ENCODE results near the gene LUC7L.

Gene LUC7L

DNA sequence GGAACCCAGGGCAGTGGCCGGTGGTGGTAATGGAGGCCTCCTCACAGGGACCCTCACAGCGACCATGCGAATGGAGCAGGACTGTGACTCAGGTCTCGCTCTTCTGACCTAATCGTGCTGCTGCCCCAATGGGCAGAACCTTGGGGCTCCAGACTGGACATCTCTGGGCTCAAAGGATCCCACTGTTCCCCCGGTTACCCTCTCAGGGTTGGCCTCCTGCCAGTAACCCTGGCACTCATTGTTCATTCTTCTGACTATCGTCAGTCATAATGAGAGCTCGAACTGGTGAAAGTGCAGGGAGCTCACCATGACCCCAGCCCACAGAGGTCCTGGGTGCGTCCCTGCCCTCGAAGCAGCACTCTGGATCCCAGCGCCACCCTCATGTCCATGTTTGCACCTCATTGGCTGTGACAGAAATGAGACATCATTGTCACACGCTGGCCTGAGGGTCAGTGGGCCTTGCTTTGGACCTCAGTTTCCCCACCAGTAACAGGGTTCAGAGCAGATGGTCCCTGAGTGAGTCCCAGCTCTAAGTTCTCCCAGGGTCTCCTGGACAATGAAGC is 86.8 kb downstream of the LUC7L start:
- no peak for DNase-seq (ENCODE audit: low spot score)

DNA sequence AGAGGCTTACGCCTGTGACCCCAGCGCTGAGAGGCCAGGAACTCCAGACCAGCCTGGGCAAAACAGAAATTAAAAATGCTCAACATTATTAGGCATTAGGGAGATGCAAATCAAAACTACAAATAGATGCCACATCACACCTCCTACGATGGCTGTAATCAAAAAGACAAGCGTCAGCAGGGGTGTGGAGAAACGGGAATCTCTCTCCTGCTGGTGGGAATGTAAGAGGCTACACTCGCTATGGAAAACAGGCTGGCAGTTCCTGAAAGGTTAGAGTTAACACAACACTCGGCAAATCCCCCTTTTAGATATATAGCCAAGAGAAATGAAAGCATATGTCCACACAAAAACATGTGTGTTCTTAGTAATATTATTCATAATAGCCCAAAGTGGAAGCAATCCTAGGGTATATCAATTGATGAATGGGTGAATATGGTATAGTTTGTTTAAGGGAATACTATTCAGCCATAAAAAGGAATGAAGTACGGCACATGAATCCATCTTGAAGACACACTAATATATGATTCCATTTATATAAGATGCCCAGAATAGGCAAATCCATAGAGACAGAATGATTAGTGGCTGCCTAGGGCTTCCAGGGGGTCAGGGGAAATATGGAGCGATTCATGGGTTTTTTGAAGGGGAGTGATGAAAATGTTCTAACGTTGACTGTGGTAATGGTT is 88.9 kb downstream of the LUC7L start:
- no peak for DNase-seq (ENCODE audit: low spot score)
